NT2/D1 (cell line): ENCODE results near the gene BCL3.

Experiments
- DNase-seq: peaks from one replicate; pipeline ENCODE4 v3.0.0-alpha.2; 2011; ENCODE audit warnings: low read depth, low spot score
- H3K27me3 ChIP-seq: 2 replicates; pipeline ENCODE4 v1.6.0; 2011; ENCODE audit warnings: mild to moderate bottlenecking; ENCODE audit not compliant: insufficient read length, insufficient read depth
- H3K36me3 ChIP-seq: 2 replicates; pipeline ENCODE4 v1.6.1; 2011; ENCODE audit warnings: mild to moderate bottlenecking, low read length, mixed read lengths; ENCODE audit not compliant: insufficient read depth, insufficient read length
- H3K4me1 ChIP-seq: 2 replicates; pipeline ENCODE4 v1.5.1; 2011; ENCODE audit not compliant: insufficient read depth, insufficient read length
- H3K4me3 ChIP-seq: 2 replicates; pipeline ENCODE4 v1.5.1; 2011; ENCODE audit warnings: low read depth; ENCODE audit not compliant: insufficient read length
- H3K9ac ChIP-seq: 2 replicates; pipeline ENCODE4 v1.6.0; 2011; ENCODE audit warnings: low read depth; ENCODE audit not compliant: insufficient read length
- H3K9me3 ChIP-seq: 2 replicates; pipeline ENCODE4 v1.5.1; 2011; ENCODE audit warnings: mild to moderate bottlenecking, low read length; ENCODE audit not compliant: insufficient read depth
- SUZ12 ChIP-seq: IDR thresholded peaks from 2 replicates; pipeline ENCODE4 v1.6.1; 2011; ENCODE audit not compliant: insufficient read length, insufficient read depth; ENCODE audit errors: extremely low read depth
- YY1 ChIP-seq: IDR thresholded peaks from 2 replicates; pipeline ENCODE4 v1.6.1; 2011; ENCODE audit not compliant: insufficient read length, insufficient read depth
- ZNF274 ChIP-seq: IDR thresholded peaks from 2 replicates; pipeline ENCODE4 v1.6.1; 2011; ENCODE audit warnings: mild to moderate bottlenecking, low read depth, low read length

The BCL3 gene

DNA sequence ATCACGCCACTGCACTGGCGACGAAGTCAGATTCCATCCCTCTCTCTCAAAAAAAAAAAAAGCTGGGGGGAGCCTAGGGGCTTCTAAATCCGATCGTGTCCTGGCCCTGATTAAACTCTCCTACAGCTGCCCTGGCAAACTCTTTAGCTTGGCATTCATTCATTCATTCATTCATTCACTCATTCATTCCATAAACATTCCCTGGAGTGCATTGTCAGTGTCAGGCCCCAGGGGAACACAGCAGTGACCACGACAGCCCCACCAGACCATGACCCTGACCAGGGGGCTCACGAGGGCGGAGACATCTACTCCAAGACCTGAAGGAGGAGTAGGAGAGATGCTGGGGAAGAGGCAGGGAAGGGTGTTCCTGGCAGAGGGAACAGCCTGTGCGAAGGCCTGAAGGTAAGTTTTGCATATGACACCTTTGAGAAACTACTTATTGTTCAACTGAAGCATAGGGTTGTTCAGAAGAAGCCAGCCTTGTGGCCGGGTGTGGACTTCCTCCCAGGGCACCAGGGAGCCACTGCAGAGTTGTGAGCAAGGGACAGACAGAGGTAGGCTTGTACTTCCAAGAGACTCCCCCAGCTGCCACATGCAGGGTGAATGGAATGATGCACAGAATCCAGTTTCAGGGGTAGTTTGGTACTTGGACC lies 25.1 kb upstream of the BCL3 start:
- DNase-seq: no peak
- no peak overlapping the region for H3K9ac ChIP-seq
- peaks cover 6% of the 10 kb centered on the region for H3K4me1 ChIP-seq
- no peak for TF ChIP-seq SUZ12
- H3K9me3 ChIP-seq: no peaks in the 10 kb centered on the region
- no peaks in the 10 kb centered on the region for H3K36me3 ChIP-seq
- H3K27me3 ChIP-seq: no peaks in the 10 kb centered on the region
- no peak overlapping the region for H3K4me3 ChIP-seq

DNA sequence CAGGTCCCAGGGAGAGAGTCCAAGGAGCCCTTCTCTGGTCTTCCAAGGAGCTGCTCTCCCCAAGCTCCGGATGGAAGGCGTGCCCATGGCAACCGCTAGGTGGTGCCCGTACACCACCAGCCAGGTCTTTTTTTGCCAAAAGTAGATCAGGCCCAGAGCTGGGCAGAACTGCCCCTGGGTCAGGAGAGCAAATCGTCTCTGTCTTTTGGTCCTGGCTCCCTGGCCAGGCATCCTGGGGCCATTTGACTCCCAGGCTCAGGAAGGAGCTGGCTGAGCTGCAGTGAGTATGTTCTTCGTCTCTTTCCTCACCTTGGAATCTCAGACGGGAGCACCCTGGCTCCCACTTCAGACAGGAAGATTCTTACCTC lies 24.6 kb upstream of the BCL3 start:
- peak; percentile 56 for DNase-seq
- no peaks in the 10 kb centered on the region for H3K27me3 ChIP-seq
- no peaks in the 10 kb centered on the region for H3K36me3 ChIP-seq
- H3K4me3 ChIP-seq: no peak overlapping the region
- H3K4me1 ChIP-seq: peaks cover 5% of the 10 kb centered on the region
- TF ChIP-seq YY1: no peak
- no peak for TF ChIP-seq SUZ12
- no peak for TF ChIP-seq ZNF274
- H3K9me3 ChIP-seq: no peaks in the 10 kb centered on the region
- H3K9ac ChIP-seq: peak overlapping the region; percentile 44

DNA sequence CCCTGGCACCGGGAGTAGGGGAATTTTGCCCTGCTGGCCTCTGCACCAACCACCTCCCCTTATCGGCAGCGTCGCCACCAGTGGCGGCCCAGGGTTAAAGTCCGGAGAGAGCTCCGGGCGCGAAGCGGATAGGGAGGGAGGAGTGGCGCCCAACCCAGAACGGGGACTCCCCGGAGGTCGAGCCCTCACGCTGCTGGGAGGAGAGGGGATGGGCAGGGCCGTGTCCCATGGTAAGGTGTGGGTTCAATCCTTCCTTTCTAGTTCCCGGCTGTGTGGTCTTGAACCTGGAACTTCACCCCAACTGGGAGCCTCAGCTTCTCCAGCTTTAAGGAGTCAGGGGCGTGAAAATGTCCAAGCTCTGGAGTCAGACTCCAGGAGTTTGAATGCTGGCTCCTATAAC lies 23.3 kb upstream of the BCL3 start:
- Histone ChIP-seq H3K9me3 (no peaks in the 10 kb centered on the region), H3K4me3 (no peak overlapping the region), H3K4me1 (peaks cover 2% of the 10 kb centered on the region), H3K27me3 (no peaks in the 10 kb centered on the region), H3K9ac (no peak overlapping the region), H3K36me3 (no peaks in the 10 kb centered on the region)
- TF ChIP-seq SUZ12 (no peak), ZNF274 (no peak), YY1 (no peak)
- no peak for DNase-seq

DNA sequence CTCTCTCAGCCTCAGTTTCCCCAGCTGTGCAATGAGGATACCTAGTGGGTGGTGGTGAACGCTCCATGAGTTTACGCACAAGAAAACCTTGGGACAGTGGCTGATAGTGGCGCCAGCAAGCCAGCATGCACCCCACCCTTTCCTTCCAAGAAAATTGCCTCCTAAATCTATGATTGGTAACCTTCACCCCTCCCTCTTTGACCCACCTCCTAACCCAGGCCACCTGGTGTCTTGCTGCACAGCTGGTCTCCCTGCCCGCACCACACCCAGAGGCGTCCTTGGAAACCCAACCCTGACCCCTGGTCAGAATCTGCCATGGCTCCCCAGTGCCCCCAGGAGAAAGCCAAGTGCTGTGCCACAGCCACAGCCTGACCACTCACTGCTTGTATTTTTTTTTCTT lies 22.8 kb upstream of the BCL3 start:
- Histone ChIP-seq H3K4me1 (peaks cover 2% of the 10 kb centered on the region), H3K4me3 (no peak overlapping the region), H3K9ac (no peak overlapping the region), H3K9me3 (no peaks in the 10 kb centered on the region), H3K36me3 (no peaks in the 10 kb centered on the region), H3K27me3 (no peaks in the 10 kb centered on the region)
- no peak for DNase-seq
- TF ChIP-seq ZNF274: no peak

DNA sequence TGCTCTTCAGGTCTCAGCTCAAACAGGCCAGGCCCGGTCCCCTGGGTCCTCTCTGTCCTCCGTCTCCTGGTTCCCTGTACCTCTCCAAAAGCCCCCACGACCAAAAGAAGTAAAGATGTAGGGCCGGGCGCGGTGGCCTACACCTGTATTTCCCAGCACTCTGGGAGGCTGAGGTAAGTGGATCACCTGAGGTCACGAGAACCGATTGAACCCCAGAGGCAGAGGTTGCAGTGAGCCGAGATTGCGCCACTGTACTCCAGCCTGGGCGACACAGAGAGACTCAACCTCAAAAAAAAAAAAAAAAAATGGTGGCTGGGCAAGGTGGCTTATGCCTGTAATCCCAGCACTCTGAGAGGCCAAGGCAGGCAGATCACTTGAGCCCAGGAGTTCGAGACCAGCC lies 22.0 kb upstream of the BCL3 start:
- Histone ChIP-seq H3K4me3 (no peak overlapping the region), H3K27me3 (no peaks in the 10 kb centered on the region), H3K9me3 (no peaks in the 10 kb centered on the region), H3K36me3 (no peaks in the 10 kb centered on the region), H3K9ac (no peak overlapping the region), H3K4me1 (peaks cover 2% of the 10 kb centered on the region)
- DNase-seq: no peak
- TF ChIP-seq SUZ12 (no peak), ZNF274 (no peak), YY1 (no peak)

DNA sequence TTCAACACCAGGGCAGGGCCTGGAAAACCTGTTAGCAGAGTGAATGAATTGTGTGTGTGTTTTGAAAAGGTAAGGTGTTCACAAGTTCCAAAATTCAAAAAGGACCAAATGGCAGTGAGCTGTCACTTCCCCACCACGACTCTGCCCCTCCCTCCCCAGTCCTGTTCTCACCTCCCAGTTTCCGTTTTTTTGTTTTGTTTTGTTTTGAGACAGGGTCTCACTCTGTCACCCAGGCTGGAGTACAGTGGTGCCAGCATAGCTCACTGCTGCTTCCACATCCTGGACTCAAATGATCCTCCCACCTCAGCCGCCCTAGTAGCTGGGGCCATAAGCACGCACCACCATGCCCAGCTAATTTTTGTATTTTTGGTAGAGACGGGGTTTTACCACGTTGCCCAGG lies 20.3 kb upstream of the BCL3 start:
- Histone ChIP-seq H3K9me3 (no peaks in the 10 kb centered on the region), H3K9ac (no peak overlapping the region), H3K4me3 (no peak overlapping the region), H3K36me3 (no peaks in the 10 kb centered on the region), H3K27me3 (no peaks in the 10 kb centered on the region), H3K4me1 (peaks cover 2% of the 10 kb centered on the region)
- DNase-seq: no peak
- TF ChIP-seq YY1 (no peak), ZNF274 (no peak), SUZ12 (no peak)

DNA sequence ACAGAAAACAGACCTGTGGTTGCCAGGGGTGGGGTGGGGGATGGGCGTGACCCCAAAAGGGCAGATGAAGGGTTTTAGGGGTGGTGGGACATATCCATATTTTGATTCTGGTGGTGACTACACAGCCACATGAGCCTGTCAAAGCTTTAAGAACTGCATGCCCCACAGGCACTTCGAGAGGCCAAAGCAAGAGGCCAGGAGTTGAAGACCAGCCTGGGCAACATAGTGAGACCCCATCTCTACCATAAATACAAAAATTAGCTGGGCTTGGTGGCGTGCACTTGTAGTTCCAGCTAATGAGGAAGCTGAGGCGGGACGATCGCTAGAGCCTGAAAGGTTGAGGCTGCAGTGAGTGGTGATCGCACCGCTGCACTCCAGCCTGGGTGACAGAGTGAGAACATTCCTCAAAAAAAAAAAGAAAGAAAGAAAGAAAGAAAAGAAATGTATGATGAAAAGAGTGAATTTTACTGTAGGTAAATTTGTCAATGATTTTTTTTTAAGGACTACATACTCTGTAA lies 18.9 kb upstream of the BCL3 start:
- H3K9me3 ChIP-seq: no peaks in the 10 kb centered on the region
- peaks cover 2% of the 10 kb centered on the region for H3K4me1 ChIP-seq
- H3K27me3 ChIP-seq: no peaks in the 10 kb centered on the region
- no peak for DNase-seq
- no peak overlapping the region for H3K4me3 ChIP-seq
- TF ChIP-seq SUZ12 (no peak), YY1 (no peak), ZNF274 (no peak)
- H3K36me3 ChIP-seq: no peaks in the 10 kb centered on the region
- no peak overlapping the region for H3K9ac ChIP-seq

DNA sequence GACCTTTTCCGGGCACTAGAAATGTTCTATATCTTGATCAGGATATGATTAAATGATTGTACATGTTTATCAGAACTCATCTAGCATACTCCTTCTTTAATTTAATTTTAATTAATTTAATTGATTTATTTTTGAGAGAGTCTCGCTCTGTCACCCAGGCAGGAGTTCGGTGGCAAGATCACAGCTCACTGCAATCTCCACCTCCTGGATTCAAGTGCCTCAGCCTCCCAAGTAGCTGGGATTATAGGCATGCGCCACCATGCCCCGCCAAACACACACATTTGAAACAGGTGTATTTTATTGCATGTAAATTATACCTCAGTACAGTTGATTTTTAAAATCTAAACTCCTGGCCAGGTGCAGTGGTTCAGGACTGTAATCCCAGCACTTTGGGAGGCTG lies 17.4 kb upstream of the BCL3 start:
- no peaks in the 10 kb centered on the region for H3K9me3 ChIP-seq
- no peaks in the 10 kb centered on the region for H3K27me3 ChIP-seq
- H3K4me3 ChIP-seq: no peak overlapping the region
- H3K4me1 ChIP-seq: peaks cover 2% of the 10 kb centered on the region
- no peaks in the 10 kb centered on the region for H3K36me3 ChIP-seq
- TF ChIP-seq ZNF274: no peak
- TF ChIP-seq SUZ12: no peak
- no peak for TF ChIP-seq YY1
- DNase-seq: no peak
- no peak overlapping the region for H3K9ac ChIP-seq
